Measurements from ENCODE around the gene FILIP1L.

Gene FILIP1L

GRCh38 chr3:99981138-99981537, 133.2 kb downstream of the FILIP1L start:
- TF ChIP-seq SIN3A (IDR thresholded peaks at IDR 0.05; ENCODE audit: borderline replicate concordance, insufficient read depth, low read length) (no peak), POLR2AphosphoS5 (IDR thresholded peaks at IDR 0.05; ENCODE audit: low read depth, low read length) (no peak), FOXP2 (optimal IDR thresholded peaks at IDR 0.05; ENCODE audit: borderline replicate concordance, extremely low read depth, extremely low read length, insufficient read depth) (no peak), TAF1 (IDR thresholded peaks at IDR 0.05; ENCODE audit: borderline replicate concordance, insufficient read depth, low read length) (no peak), REST (IDR thresholded peaks at IDR 0.05; ENCODE audit: insufficient read depth in 1 of 2, low read depth in 2 of 2, low read length in 2 of 2) (no peak)

GRCh38 chr3:99980606-99981005, 133.7 kb downstream of the FILIP1L start:
- TF ChIP-seq POLR2AphosphoS5 (IDR thresholded peaks at IDR 0.05; ENCODE audit: low read depth, low read length) (no peak), TAF1 (IDR thresholded peaks at IDR 0.05; ENCODE audit: borderline replicate concordance, insufficient read depth, low read length) (no peak), REST (IDR thresholded peaks at IDR 0.05; ENCODE audit: insufficient read depth in 1 of 2, low read depth in 2 of 2, low read length in 2 of 2) (no peak), SIN3A (IDR thresholded peaks at IDR 0.05; ENCODE audit: borderline replicate concordance, insufficient read depth, low read length) (no peak), FOXP2 (optimal IDR thresholded peaks at IDR 0.05; ENCODE audit: borderline replicate concordance, extremely low read depth, extremely low read length, insufficient read depth) (no peak)

- no peak for TF ChIP-seq TAF1 (IDR thresholded peaks at IDR 0.05; ENCODE audit: borderline replicate concordance, insufficient read depth, low read length)
- TF ChIP-seq SIN3A (IDR thresholded peaks at IDR 0.05; ENCODE audit: borderline replicate concordance, insufficient read depth, low read length) = no peak
- TF ChIP-seq REST (IDR thresholded peaks at IDR 0.05; ENCODE audit: insufficient read depth in 1 of 2, low read depth in 2 of 2, low read length in 2 of 2) = no peak
- TF ChIP-seq FOXP2 (optimal IDR thresholded peaks at IDR 0.05; ENCODE audit: borderline replicate concordance, extremely low read depth, extremely low read length, insufficient read depth) = no peak
- TF ChIP-seq POLR2AphosphoS5 (IDR thresholded peaks at IDR 0.05; ENCODE audit: low read depth, low read length) = no peak
These were observed 136.1 kb downstream of the FILIP1L start for GRCh38 chr3:99978221-99978620.

- no peak for TF ChIP-seq REST (IDR thresholded peaks at IDR 0.05; ENCODE audit: insufficient read depth in 1 of 2, low read depth in 2 of 2, low read length in 2 of 2)
- no peak for TF ChIP-seq TAF1 (IDR thresholded peaks at IDR 0.05; ENCODE audit: borderline replicate concordance, insufficient read depth, low read length)
These were observed 137.7 kb downstream of the FILIP1L start for GRCh38 chr3:99976584-99976983.

- TF ChIP-seq SIN3A (IDR thresholded peaks at IDR 0.05; ENCODE audit: borderline replicate concordance, insufficient read depth, low read length) = no peak
- TF ChIP-seq REST (IDR thresholded peaks at IDR 0.05; ENCODE audit: insufficient read depth in 1 of 2, low read depth in 2 of 2, low read length in 2 of 2) = no peak
- no peak for TF ChIP-seq POLR2AphosphoS5 (IDR thresholded peaks at IDR 0.05; ENCODE audit: low read depth, low read length)
- no peak for TF ChIP-seq TAF1 (IDR thresholded peaks at IDR 0.05; ENCODE audit: borderline replicate concordance, insufficient read depth, low read length)
- TF ChIP-seq FOXP2 (optimal IDR thresholded peaks at IDR 0.05; ENCODE audit: borderline replicate concordance, extremely low read depth, extremely low read length, insufficient read depth) = no peak
These were observed 139.3 kb downstream of the FILIP1L start for GRCh38 chr3:99974989-99975388.
